H1 (cell line): ENCODE results near the gene MMP26. TPM values are rescaled to one million over a fixed set of nuclear protein-coding genes. Genes with fewer than 3 reads are reported as not detected.

Experiments
- CBX8 ChIP-seq: fragments of 300-800, 300-1000 bp; sonication (generic); IDR thresholded peaks from 2 replicates; pipeline ENCODE4 v1.7.1; 2016; ENCODE audit warnings: low read depth, low read length, borderline replicate concordance
- CHD1 ChIP-seq: IDR thresholded peaks from 2 replicates; pipeline ENCODE4 v1.6.1; 2012; ENCODE audit warnings: low read depth, low read length, improper control_type of control experiment
- CHD7 ChIP-seq: fragments of 300-600 bp; sonication (generic); IDR thresholded peaks from 2 replicates; pipeline ENCODE4 v1.7.1; 2012; ENCODE audit warnings: low read length, moderate library complexity, mild to moderate bottlenecking, inconsistent platforms; ENCODE audit not compliant: insufficient replicate concordance
- EGR1 ChIP-seq: IDR thresholded peaks from 2 replicates; pipeline ENCODE4 v1.6.1; 2011; ENCODE audit warnings: low read depth, low read length, borderline replicate concordance
- GABPA ChIP-seq: IDR thresholded peaks from 2 replicates; pipeline ENCODE4 v1.6.1; 2011; ENCODE audit warnings: mild to moderate bottlenecking, low read length, moderate library complexity, borderline replicate concordance; ENCODE audit not compliant: insufficient read depth
- JUND ChIP-seq: IDR thresholded peaks from 2 replicates; pipeline ENCODE4 v1.6.1; 2011; ENCODE audit warnings: mild to moderate bottlenecking, improper control_type of control experiment, low read length
- KDM5A ChIP-seq: fragments of 200-600 bp; IDR thresholded peaks from 2 replicates; pipeline ENCODE4 v1.7.1; 2012; ENCODE audit warnings: mild to moderate bottlenecking, low read length, inconsistent platforms, mixed read lengths
- POLR2A ChIP-seq, 2 experiments: IDR thresholded peaks; 1 replicate in 1 of 2; 2 replicates in 1 of 2; pipeline ENCODE4 v1.6.1; 2011; ENCODE audit warnings: low read depth in 2 of 2, low read length in 2 of 2, mild to moderate bottlenecking in 2 of 2; ENCODE audit errors: control extremely low read depth in 1 of 2
- POLR2AphosphoS5 ChIP-seq: IDR thresholded peaks from 2 replicates; pipeline ENCODE4 v1.6.1; 2011; ENCODE audit warnings: low read depth, low read length
- POU5F1 ChIP-seq: IDR thresholded peaks from 2 replicates; pipeline ENCODE4 v1.6.1; 2011; ENCODE audit warnings: low read depth, mild to moderate bottlenecking, low read length, moderate library complexity
- RBBP5 ChIP-seq: IDR thresholded peaks from 2 replicates; pipeline ENCODE4 v1.7.1; 2012; ENCODE audit warnings: low read depth, mild to moderate bottlenecking, inconsistent platforms, low read length, moderate library complexity, borderline replicate concordance
- SUZ12 ChIP-seq: fragments of 200-600 bp; sonication (generic); IDR thresholded peaks from 2 replicates; pipeline ENCODE4 v1.6.1; 2012; ENCODE audit warnings: mild to moderate bottlenecking, inconsistent platforms, low read length, moderate library complexity, mixed read lengths
- TEAD4 ChIP-seq: IDR thresholded peaks from 2 replicates; pipeline ENCODE4 v1.6.1; 2012; ENCODE audit warnings: low read depth, low read length, inconsistent platforms, mixed read lengths
- YY1 ChIP-seq: IDR thresholded peaks from 2 replicates; pipeline ENCODE4 v1.6.1; 2011; ENCODE audit warnings: low read depth, mild to moderate bottlenecking, low read length
- polyA plus RNA-seq, 7 experiments: library from polyadenylated mRNA; depleted of rRNA in 3 of 7; stranded (reverse) in 5 of 7; unstranded in 2 of 7; fragments of >200 nt in 5 of 7; fragments of 200-250 nt in 2 of 7; gene quantifications; 1 replicate in 5 of 7; 2 replicates in 1 of 7; 4 replicates in 1 of 7; pipeline versions ENCODE4 v1.2.1 to v1.2.3, GENCODE V29; 2011 to 2013; ENCODE audit warnings: missing spikeins in 2 of 7, mixed read lengths in 2 of 7
- total RNA-seq: library from RNA; stranded (reverse); fragmentation: NEBNext Ultra II Directional; extraction: Animal tissue kit (Norgen Biotek cat#: 25700); gene quantifications from 2 replicates; pipeline ENCODE4 v1.2.1, GENCODE V29; 2021

MMP26 gene
- total and polyA plus RNA-seq, 2 of the 8 experiments (the other 6 are each of a cell fraction or from before 2014, with no cell fraction given), result 0.06 TPM; not detected in 1

- TF ChIP-seq CHD7 (no peak), GABPA (no peak), POU5F1 (no peak), POLR2AphosphoS5 (no peak), CBX8 (no peak), YY1 (no peak), RBBP5 (no peak), KDM5A (no peak), TEAD4 (no peak), CHD1 (no peak), JUND (no peak), POLR2A (IDR thresholded peaks at IDR 0.05; ENCODE audit: control extremely low read depth in 1 of 2, low read depth in 2 of 2, low read length in 2 of 2) (no peak), EGR1 (no peak), SUZ12 (no peak)
- TF ChIP-seq, all 59 proteins: peak for 0
These were observed 26.6 kb upstream of the MMP26 start (continued) for GRCh38 chr11:4677948-4678347.
